Measurements from ENCODE around the gene CDCA5. TPM values are rescaled to one million over a fixed set of nuclear protein-coding genes. Genes with fewer than 3 reads are reported as not detected.

CDCA5 gene
- total and polyA plus RNA-seq, 9 donors: 0.38 to 2.8 (median 0.79) TPM; not detected in 1

- H3K27ac ChIP-seq: no peak overlapping the region
- 81 to 90% (median 86%) methylated on average over 9 of the region's 9 CpGs for WGBS, 3 donors
- H3K9me3 ChIP-seq: no peaks in the 10 kb centered on the region
- H3K4me1 ChIP-seq (ENCODE audit: insufficient read depth): peaks cover 7% of the 10 kb centered on the region
- DNase-seq: no peak
- no peaks in the 10 kb centered on the region for H3K36me3 ChIP-seq
- intact Hi-C loops (cut with DNase I): loop anchor here in 1 of 4 donors (5.0 kb wide), 1 partner anchor 75 kb away; the partner anchor contains the start of gene ARL2
- no peaks in the 10 kb centered on the region for H3K27me3 ChIP-seq
- TF ChIP-seq POLR2A (IDR thresholded peaks at IDR 0.05) (no peak), CTCF (IDR thresholded peaks at IDR 0.05) (no peak), EP300 (IDR thresholded peaks at IDR 0.05) (no peak)
- no peak overlapping the region for H3K4me3 ChIP-seq
Observed at GRCh38 chr11:65086809-65087208, 3.0 kb upstream of the CDCA5 start.

GRCh38 chr11:65085446-65085845, 1.6 kb upstream of the CDCA5 start:
- Histone ChIP-seq H3K9me3 (no peaks in the 10 kb centered on the region), H3K27ac (no peak overlapping the region), H3K36me3 (no peaks in the 10 kb centered on the region), H3K27me3 (no peaks in the 10 kb centered on the region), H3K4me1 (ENCODE audit: insufficient read depth) (peaks cover 7% of the 10 kb centered on the region), H3K4me3 (no peak overlapping the region)
- no peak for DNase-seq
- WGBS, 3 donors: 86 to 93% (median 88%) methylated on average over 4 of the region's 4 CpGs
- TF ChIP-seq POLR2A (IDR thresholded peaks at IDR 0.05): no peak
- no peak for TF ChIP-seq CTCF (IDR thresholded peaks at IDR 0.05)
- no peak for TF ChIP-seq EP300 (IDR thresholded peaks at IDR 0.05)
- intact Hi-C loops (cut with DNase I): loop anchor here in 1 of 4 donors (5.0 kb wide), 1 partner anchor 73 kb away; the partner anchor contains the start of gene ARL2

GRCh38 chr11:65084598-65085375, 947 bp upstream of the CDCA5 start:
- WGBS, 3 donors: 38 to 42% (median 38%) methylated on average over 23 of the region's 23 CpGs
- peak overlapping the region; percentile 75 to 86 for H3K27ac ChIP-seq
- no peaks in the 10 kb centered on the region for H3K36me3 ChIP-seq
- peak overlapping the region; percentile 77 for H3K4me3 ChIP-seq
- no peak for DNase-seq
- intact Hi-C loops (cut with DNase I): loop anchor here in 2 of 4 donors (5.0 kb wide), 2 partner anchors 33 to 72 kb away; partner anchors contain the start of genes ARL2 (in 1 of the 2) and ZNHIT2 (in 1 of the 2)
- no peaks in the 10 kb centered on the region for H3K9me3 ChIP-seq
- TF ChIP-seq CTCF (IDR thresholded peaks at IDR 0.05): no peak
- no peak for TF ChIP-seq POLR2A (IDR thresholded peaks at IDR 0.05)
- TF ChIP-seq EP300 (IDR thresholded peaks at IDR 0.05): no peak
- no peaks in the 10 kb centered on the region for H3K27me3 ChIP-seq
- peaks cover 7% of the 10 kb centered on the region for H3K4me1 ChIP-seq (ENCODE audit: insufficient read depth)

GRCh38 chr11:65083134-65083833, 556 bp downstream of the CDCA5 start:
- H3K27ac ChIP-seq: peak overlapping the region in 1 of 2 donors; percentile 86
- H3K4me1 ChIP-seq (ENCODE audit: insufficient read depth): peaks cover 7% of the 10 kb centered on the region
- no peaks in the 10 kb centered on the region for H3K9me3 ChIP-seq
- 4 to 6% (median 4%) methylated on average over 13 of the region's 13 CpGs for WGBS, 3 donors
- intact Hi-C loops (cut with DNase I): loop anchor here in 1 of 4 donors (5.0 kb wide), 1 partner anchor 34 kb away; the partner anchor contains the start of gene ZNHIT2
- TF ChIP-seq CTCF (IDR thresholded peaks at IDR 0.05) (no peak), EP300 (IDR thresholded peaks at IDR 0.05) (no peak), POLR2A (IDR thresholded peaks at IDR 0.05) (no peak)
- H3K27me3 ChIP-seq: no peaks in the 10 kb centered on the region
- no peak for DNase-seq
- H3K4me3 ChIP-seq: peak overlapping the region; percentile 77
- no peaks in the 10 kb centered on the region for H3K36me3 ChIP-seq

All from ovary (tissue), 9 donors.